HEK293 (cell line): Measurements from ENCODE around the gene CHST5.

Experiments used
- CTCF ChIA-PET: fragments of 350-600 bp; formaldehyde crosslinking; extraction: SDS; loops from one replicate; lab custom pipeline; 2021; ENCODE audit warnings: antibody characterized with exemption; lab: Yijun Ruan, JAX
- POLR2A ChIA-PET: fragments of 300-600 bp; formaldehyde crosslinking; extraction: SDS; loops from one replicate; lab custom pipeline; 2020; ENCODE audit warnings: antibody characterized with exemption, inconsistent platforms; lab: Yijun Ruan, JAX
- H3K27ac ChIP-seq: fragments of 200-500 bp; sonication (Bioruptor generic); 2 replicates; pipeline ENCODE4 v1.5.1; 2014; ENCODE audit warnings: low read depth, low read length, control low read depth, inconsistent platforms; ENCODE audit errors: extremely low read depth
- H3K36me3 ChIP-seq, 2 experiments: fragments of 200-500 bp in 1 of 2; sonication (Bioruptor generic) in 1 of 2; 1 replicate in 1 of 2; 2 replicates in 1 of 2; pipeline ENCODE4 v1.5.1; 2014 to 2017; ENCODE audit warnings: inconsistent platforms in 2 of 2, low read length in 2 of 2; ENCODE audit not compliant: control insufficient read depth in 2 of 2, insufficient read depth in 1 of 2
- H3K4me1 ChIP-seq: fragments of 200-500 bp; sonication (Bioruptor generic); 2 replicates; pipeline ENCODE4 v1.5.1; 2014; ENCODE audit warnings: mild to moderate bottlenecking, low read length, inconsistent platforms; ENCODE audit not compliant: control insufficient read depth, insufficient read depth
- H3K4me3 ChIP-seq: 2 replicates; pipeline ENCODE4 v1.5.1; 2011; ENCODE audit warnings: low read depth, mild to moderate bottlenecking, control low read depth, low read length, moderate library complexity
- H3K9me3 ChIP-seq: fragments of 200-500 bp; sonication (Bioruptor generic); 2 replicates; pipeline ENCODE4 v1.5.1; 2014; ENCODE audit warnings: low read depth, low read length, inconsistent platforms; ENCODE audit not compliant: control insufficient read depth, insufficient read depth
- KLF1 ChIP-seq: fragments of 450-650 bp; formaldehyde crosslinking; IDR thresholded peaks from 2 replicates; pipeline ENCODE4 v1.5.1; 2016; ENCODE audit warnings: missing biosample characterization, missing genetic modification characterization
- REPIN1 ChIP-seq: fragments of 450-650 bp; formaldehyde crosslinking; IDR thresholded peaks from 2 replicates; pipeline ENCODE4 v1.5.1; 2017; ENCODE audit warnings: missing biosample characterization, missing genetic modification characterization, low read depth
- SP7 ChIP-seq: fragments of 450-650 bp; formaldehyde crosslinking; IDR thresholded peaks from 2 replicates; pipeline ENCODE4 v1.5.1; 2016; ENCODE audit warnings: missing biosample characterization, missing genetic modification characterization
- ZBTB20 ChIP-seq: fragments of 450-650 bp; formaldehyde crosslinking; IDR thresholded peaks from 2 replicates; pipeline ENCODE4 v1.5.1; 2016; ENCODE audit warnings: missing biosample characterization, missing genetic modification characterization
- ZNF292 ChIP-seq: fragments of 450-650 bp; formaldehyde crosslinking; IDR thresholded peaks from 2 replicates; pipeline ENCODE4 v1.5.1; 2016; ENCODE audit warnings: low read depth, missing biosample characterization, missing genetic modification characterization, borderline replicate concordance
- ZNF404 ChIP-seq: fragments of 450-650 bp; formaldehyde crosslinking; IDR thresholded peaks from 2 replicates; pipeline ENCODE4 v1.5.1; 2017; ENCODE audit warnings: missing biosample characterization, missing genetic modification characterization
- ZNF48 ChIP-seq: fragments of 450-650 bp; formaldehyde crosslinking; IDR thresholded peaks from 2 replicates; pipeline ENCODE4 v1.5.1; 2016; ENCODE audit warnings: missing biosample characterization, missing genetic modification characterization
- ZNF548 ChIP-seq: fragments of 450-650 bp; formaldehyde crosslinking; IDR thresholded peaks from 2 replicates; pipeline ENCODE4 v1.5.1; 2016; ENCODE audit warnings: missing biosample characterization, missing genetic modification characterization
- ZNF629 ChIP-seq: fragments of 450-650 bp; formaldehyde crosslinking; IDR thresholded peaks from 2 replicates; pipeline ENCODE4 v1.5.1; 2017; ENCODE audit warnings: missing biosample characterization, missing genetic modification characterization
- ZSCAN30 ChIP-seq: fragments of 450-650 bp; IDR thresholded peaks from 2 replicates; pipeline ENCODE4 v1.5.1; 2018; ENCODE audit warnings: missing biosample characterization, mild to moderate bottlenecking, missing genetic modification characterization, moderate library complexity
- TF ChIP-seq, protein P1 (sequence below): fragments of 450-650 bp; formaldehyde crosslinking; IDR thresholded peaks from 2 replicates; pipeline ENCODE4 v1.5.1; 2017; ENCODE audit warnings: missing biosample characterization, missing genetic modification characterization
- TF ChIP-seq, protein P2 (sequence below): fragments of 450-650 bp; formaldehyde crosslinking; IDR thresholded peaks from 2 replicates; pipeline ENCODE4 v1.5.1; 2016; ENCODE audit warnings: missing biosample characterization, missing genetic modification characterization
- TF ChIP-seq, protein P3 (sequence below): fragments of 450-650 bp; formaldehyde crosslinking; IDR thresholded peaks from 2 replicates; pipeline ENCODE4 v1.5.1; 2017; ENCODE audit warnings: missing biosample characterization, missing genetic modification characterization
- TF ChIP-seq, protein P4 (sequence below): fragments of 450-650 bp; formaldehyde crosslinking; IDR thresholded peaks from 2 replicates; pipeline ENCODE4 v1.5.1; 2016; ENCODE audit warnings: missing biosample characterization, missing genetic modification characterization

The CHST5 gene

DNA sequence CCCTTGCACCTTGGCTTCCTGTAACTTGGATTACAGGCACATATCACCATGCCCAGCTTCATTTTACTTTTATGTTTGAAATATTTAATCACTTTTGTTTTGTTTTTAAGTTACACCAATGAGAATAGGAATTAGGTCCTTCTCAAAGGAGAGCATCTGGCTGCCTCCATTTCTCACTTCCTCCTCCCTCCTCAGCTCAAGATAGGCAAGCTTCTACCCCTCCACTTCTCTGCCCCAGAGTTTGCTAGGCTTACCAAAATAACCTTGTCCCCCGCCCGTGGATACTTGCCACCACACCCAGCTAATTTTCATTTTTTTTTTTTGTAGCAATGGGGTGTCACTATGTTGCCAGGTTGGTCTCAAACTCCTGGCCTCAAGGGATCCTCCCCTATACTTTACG, 48.2 kb upstream of the CHST5 start:
- Histone ChIP-seq H3K36me3 (peaks cover 0 to 31% of the 10 kb centered on the region in 2 experiments; a peak in 2 of 3 replicates), H3K27ac (no peak overlapping the region), H3K4me1 (no peaks in the 10 kb centered on the region), H3K4me3 (no peak overlapping the region), H3K9me3 (no peaks in the 10 kb centered on the region)
- CTCF ChIA-PET: no interaction called here
- no peak for TF ChIP-seq ZNF48
- peak; percentile 28; the same call in 1 of the 2 replicates for TF ChIP-seq KLF1 (tag by site-specific recombination)
- POLR2A ChIA-PET: no interaction called here

DNA sequence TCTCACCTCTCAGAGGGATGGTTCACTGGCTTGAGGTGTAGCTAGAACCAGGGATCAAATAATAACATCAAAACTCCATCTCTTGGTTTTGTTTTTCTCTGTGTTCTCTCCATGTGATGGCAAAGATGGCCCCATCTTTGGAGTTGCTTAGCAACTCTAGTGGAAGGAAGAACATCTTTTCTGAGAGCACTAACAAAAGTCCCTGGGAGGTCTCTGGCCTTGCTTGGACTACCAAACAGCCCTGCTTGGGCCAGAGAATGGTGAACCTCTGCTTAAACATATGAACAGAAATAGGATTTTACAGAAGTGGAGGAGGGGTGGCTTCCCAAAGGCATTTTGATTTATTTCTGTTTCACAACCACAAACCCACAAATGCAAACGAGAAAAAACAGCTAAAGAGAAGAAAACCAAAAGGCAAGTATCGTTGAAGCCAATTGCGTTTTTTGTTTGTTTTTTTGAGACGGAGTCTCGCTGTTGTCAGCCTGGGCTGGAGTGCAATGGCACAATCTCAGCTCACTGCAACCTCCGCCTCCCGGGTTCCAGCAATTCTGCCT, 43.5 kb upstream of the CHST5 start:
- CTCF ChIA-PET: interaction anchor here (1.1 kb wide), 1 partner anchor 44 kb away, joined by 3 read pairs; the partner anchor contains the start of gene ADAT1
- Histone ChIP-seq H3K9me3 (no peaks in the 10 kb centered on the region), H3K4me1 (no peaks in the 10 kb centered on the region), H3K27ac (no peak overlapping the region), H3K4me3 (no peak overlapping the region), H3K36me3 (peaks cover 16 to 56% of the 10 kb centered on the region in 2 experiments; a peak in 2 of 3 replicates)
- TF ChIP-seq ZNF548 (tag by site-specific recombination): no peak
- TF ChIP-seq, protein P1, sequence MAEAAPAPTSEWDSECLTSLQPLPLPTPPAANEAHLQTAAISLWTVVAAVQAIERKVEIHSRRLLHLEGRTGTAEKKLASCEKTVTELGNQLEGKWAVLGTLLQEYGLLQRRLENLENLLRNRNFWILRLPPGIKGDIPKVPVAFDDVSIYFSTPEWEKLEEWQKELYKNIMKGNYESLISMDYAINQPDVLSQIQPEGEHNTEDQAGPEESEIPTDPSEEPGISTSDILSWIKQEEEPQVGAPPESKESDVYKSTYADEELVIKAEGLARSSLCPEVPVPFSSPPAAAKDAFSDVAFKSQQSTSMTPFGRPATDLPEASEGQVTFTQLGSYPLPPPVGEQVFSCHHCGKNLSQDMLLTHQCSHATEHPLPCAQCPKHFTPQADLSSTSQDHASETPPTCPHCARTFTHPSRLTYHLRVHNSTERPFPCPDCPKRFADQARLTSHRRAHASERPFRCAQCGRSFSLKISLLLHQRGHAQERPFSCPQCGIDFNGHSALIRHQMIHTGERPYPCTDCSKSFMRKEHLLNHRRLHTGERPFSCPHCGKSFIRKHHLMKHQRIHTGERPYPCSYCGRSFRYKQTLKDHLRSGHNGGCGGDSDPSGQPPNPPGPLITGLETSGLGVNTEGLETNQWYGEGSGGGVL (tag by site-specific recombination): no peak
- TF ChIP-seq REPIN1 (tag by site-specific recombination): no peak
- no peak for TF ChIP-seq ZBTB20 (tag by site-specific recombination)
- no peak for TF ChIP-seq ZNF404 (tag by site-specific recombination)
- POLR2A ChIA-PET: no interaction called here

DNA sequence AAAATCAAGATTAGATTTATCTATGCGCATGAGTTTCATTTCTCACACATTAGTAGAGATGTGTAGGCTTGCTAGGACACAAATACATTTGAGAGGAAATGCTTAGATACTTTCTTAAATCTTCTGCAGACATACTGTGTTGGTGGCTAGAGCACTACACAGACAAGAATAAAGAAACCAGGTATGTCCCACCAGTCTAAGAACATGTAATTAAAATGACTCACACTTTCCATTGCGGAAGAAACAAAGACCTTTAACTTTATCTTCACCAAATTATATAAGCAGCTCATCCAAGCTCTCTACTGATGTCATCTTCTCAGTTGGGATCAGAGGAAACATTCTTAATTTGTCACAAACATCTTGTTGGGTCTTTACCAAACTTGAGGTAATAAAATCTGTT, 42.8 kb upstream of the CHST5 start:
- POLR2A ChIA-PET: no interaction called here
- CTCF ChIA-PET: interaction anchor here (1.1 kb wide), 1 partner anchor 44 kb away, joined by 3 read pairs; the partner anchor contains the start of gene ADAT1
- Histone ChIP-seq H3K36me3 (peaks cover 17 to 62% of the 10 kb centered on the region in 2 experiments), H3K4me1 (no peaks in the 10 kb centered on the region), H3K9me3 (no peaks in the 10 kb centered on the region), H3K27ac (no peak overlapping the region), H3K4me3 (no peak overlapping the region)
- TF ChIP-seq SP7 (tag by site-specific recombination) (peak; percentile 86), ZSCAN30 (tag by site-specific recombination) (no peak), ZNF292 (tag by site-specific recombination) (no peak), ZNF629 (tag by site-specific recombination) (peak; percentile 13; the same call in 1 of the 2 replicates)
- TF ChIP-seq, protein P2, sequence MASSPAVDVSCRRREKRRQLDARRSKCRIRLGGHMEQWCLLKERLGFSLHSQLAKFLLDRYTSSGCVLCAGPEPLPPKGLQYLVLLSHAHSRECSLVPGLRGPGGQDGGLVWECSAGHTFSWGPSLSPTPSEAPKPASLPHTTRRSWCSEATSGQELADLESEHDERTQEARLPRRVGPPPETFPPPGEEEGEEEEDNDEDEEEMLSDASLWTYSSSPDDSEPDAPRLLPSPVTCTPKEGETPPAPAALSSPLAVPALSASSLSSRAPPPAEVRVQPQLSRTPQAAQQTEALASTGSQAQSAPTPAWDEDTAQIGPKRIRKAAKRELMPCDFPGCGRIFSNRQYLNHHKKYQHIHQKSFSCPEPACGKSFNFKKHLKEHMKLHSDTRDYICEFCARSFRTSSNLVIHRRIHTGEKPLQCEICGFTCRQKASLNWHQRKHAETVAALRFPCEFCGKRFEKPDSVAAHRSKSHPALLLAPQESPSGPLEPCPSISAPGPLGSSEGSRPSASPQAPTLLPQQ (tag by site-specific recombination): no peak
- TF ChIP-seq, protein P3, sequence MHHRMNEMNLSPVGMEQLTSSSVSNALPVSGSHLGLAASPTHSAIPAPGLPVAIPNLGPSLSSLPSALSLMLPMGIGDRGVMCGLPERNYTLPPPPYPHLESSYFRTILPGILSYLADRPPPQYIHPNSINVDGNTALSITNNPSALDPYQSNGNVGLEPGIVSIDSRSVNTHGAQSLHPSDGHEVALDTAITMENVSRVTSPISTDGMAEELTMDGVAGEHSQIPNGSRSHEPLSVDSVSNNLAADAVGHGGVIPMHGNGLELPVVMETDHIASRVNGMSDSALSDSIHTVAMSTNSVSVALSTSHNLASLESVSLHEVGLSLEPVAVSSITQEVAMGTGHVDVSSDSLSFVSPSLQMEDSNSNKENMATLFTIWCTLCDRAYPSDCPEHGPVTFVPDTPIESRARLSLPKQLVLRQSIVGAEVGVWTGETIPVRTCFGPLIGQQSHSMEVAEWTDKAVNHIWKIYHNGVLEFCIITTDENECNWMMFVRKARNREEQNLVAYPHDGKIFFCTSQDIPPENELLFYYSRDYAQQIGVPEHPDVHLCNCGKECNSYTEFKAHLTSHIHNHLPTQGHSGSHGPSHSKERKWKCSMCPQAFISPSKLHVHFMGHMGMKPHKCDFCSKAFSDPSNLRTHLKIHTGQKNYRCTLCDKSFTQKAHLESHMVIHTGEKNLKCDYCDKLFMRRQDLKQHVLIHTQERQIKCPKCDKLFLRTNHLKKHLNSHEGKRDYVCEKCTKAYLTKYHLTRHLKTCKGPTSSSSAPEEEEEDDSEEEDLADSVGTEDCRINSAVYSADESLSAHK (tag by site-specific recombination): 0 out of 2 replicates have a peak, but pooled peaks have one; percentile 23
- TF ChIP-seq, protein P4, sequence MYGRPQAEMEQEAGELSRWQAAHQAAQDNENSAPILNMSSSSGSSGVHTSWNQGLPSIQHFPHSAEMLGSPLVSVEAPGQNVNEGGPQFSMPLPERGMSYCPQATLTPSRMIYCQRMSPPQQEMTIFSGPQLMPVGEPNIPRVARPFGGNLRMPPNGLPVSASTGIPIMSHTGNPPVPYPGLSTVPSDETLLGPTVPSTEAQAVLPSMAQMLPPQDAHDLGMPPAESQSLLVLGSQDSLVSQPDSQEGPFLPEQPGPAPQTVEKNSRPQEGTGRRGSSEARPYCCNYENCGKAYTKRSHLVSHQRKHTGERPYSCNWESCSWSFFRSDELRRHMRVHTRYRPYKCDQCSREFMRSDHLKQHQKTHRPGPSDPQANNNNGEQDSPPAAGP (tag by site-specific recombination): no peak
